Measurements from ENCODE around the gene ACAD11. TPM values are rescaled to one million over a fixed set of nuclear protein-coding genes. Genes with fewer than 3 reads are reported as not detected.

The ACAD11 gene
- total and polyA plus RNA-seq, 12 donors: 7.6 to 31.2 (median 22.2) TPM

DNA sequence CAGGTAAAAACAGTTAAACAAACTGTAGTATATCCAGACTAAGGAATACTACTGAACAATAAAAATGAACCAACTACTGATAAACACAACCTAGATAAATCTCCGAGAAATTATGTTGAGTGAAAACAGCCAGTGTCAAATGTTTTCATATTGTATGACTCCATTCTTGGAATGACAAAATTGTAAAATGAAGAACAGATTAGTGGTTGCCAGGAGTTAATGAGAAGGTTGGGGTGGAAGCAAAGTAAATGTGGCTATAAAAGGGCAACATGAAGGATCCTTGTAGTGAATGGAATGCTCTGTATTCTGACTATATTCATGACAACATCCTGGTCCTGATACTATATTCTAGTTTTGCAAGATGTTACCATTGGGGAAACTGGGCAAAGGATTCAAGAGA lies 90.0 kb downstream of the ACAD11 start:
- intact Hi-C loops (cut with DNase I): no loop called here
- DNase-seq (no peak), ATAC-seq (peak in 6 of 8 donors; percentile 17 to 66 (median 46))
- 42 to 44% methylated on average over 1 of the region's 1 CpG for WGBS, 2 donors
- TF ChIP-seq, protein P1, sequence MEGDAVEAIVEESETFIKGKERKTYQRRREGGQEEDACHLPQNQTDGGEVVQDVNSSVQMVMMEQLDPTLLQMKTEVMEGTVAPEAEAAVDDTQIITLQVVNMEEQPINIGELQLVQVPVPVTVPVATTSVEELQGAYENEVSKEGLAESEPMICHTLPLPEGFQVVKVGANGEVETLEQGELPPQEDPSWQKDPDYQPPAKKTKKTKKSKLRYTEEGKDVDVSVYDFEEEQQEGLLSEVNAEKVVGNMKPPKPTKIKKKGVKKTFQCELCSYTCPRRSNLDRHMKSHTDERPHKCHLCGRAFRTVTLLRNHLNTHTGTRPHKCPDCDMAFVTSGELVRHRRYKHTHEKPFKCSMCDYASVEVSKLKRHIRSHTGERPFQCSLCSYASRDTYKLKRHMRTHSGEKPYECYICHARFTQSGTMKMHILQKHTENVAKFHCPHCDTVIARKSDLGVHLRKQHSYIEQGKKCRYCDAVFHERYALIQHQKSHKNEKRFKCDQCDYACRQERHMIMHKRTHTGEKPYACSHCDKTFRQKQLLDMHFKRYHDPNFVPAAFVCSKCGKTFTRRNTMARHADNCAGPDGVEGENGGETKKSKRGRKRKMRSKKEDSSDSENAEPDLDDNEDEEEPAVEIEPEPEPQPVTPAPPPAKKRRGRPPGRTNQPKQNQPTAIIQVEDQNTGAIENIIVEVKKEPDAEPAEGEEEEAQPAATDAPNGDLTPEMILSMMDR (IDR thresholded peaks at IDR 0.05): no peak
- H3K27me3 ChIP-seq: no peaks in the 10 kb centered on the region
- peaks cover 0 to 8% (median 0%) of the 10 kb centered on the region in 11 donors for H3K9me3 ChIP-seq
- H3K27ac ChIP-seq: peak overlapping the region in 7 of 10 donors; percentile 16 to 59 (median 36)
- H3K36me3 ChIP-seq: peaks cover 0 to 42% (median 4%) of the 10 kb centered on the region in 9 donors
- H3K4me3 ChIP-seq: no peak overlapping the region
- H3K4me1 ChIP-seq: peaks cover 0 to 15% (median 0%) of the 10 kb centered on the region in 9 donors

DNA sequence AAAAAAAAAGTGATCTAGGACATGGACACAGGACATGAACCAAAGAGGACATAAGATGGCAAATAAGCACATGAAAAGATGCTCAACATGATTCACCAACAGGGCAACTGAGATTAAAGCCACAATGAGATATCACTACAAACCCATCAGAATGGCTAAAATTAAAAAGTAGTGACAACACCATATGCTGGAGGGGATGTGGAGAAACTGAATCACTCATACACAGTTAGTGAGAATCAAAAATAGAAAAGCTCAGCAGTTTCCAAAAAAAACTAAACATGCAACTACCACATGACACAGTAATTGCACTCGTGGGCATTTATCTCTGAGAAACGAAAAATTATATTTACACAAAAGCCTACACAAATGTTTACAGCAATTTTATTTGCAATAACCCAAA lies 90.5 kb downstream of the ACAD11 start:
- Histone ChIP-seq H3K4me3 (no peak overlapping the region), H3K27me3 (no peaks in the 10 kb centered on the region), H3K27ac (peak overlapping the region in 6 of 10 donors; percentile 16 to 59 (median 35)), H3K4me1 (peaks cover 0 to 12% (median 0%) of the 10 kb centered on the region in 9 donors), H3K36me3 (peaks cover 0 to 38% (median 4%) of the 10 kb centered on the region in 9 donors), H3K9me3 (peaks cover 0 to 8% (median 0%) of the 10 kb centered on the region in 11 donors)
- TF ChIP-seq, protein P1 (IDR thresholded peaks at IDR 0.05): no peak
- DNase-seq: no peak
- peak in 5 of 8 donors; percentile 59 to 76 (median 66) for ATAC-seq
- intact Hi-C loops (cut with DNase I): no loop called here
- WGBS, 2 donors: 43 to 45% methylated on average over 2 of the region's 2 CpGs

DNA sequence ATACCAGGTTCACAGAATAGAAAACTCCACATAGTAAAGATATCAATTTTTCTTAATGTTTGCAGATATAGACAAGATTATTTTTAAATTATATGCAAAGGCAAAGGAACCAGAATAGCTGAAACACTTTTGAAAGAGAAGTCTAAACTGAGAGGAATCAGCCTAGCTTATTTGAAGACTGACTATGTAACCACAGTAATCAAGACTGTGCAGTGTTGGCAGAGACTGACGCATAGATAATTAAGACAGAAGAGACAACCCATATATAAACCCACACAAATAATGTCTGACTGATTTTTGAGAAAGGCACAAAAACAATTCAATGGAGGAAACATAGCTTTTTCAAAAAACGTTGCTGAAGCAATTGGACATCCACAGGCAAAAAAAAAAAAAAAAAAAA lies 91.2 kb downstream of the ACAD11 start:
- ATAC-seq (no peak), DNase-seq (no peak)
- peaks cover 0 to 32% (median 0%) of the 10 kb centered on the region in 9 donors for H3K36me3 ChIP-seq
- H3K27me3 ChIP-seq: no peaks in the 10 kb centered on the region
- peak overlapping the region in 4 of 10 donors; percentile 16 to 59 (median 35) for H3K27ac ChIP-seq
- peaks cover 0 to 8% (median 0%) of the 10 kb centered on the region in 11 donors for H3K9me3 ChIP-seq
- TF ChIP-seq, protein P1 (IDR thresholded peaks at IDR 0.05): no peak
- 79% methylated on average over 2 of the region's 2 CpGs for WGBS, 2 donors
- H3K4me1 ChIP-seq: peaks cover 0 to 12% (median 0%) of the 10 kb centered on the region in 9 donors
- no peak overlapping the region for H3K4me3 ChIP-seq
- intact Hi-C loops (cut with DNase I): no loop called here

DNA sequence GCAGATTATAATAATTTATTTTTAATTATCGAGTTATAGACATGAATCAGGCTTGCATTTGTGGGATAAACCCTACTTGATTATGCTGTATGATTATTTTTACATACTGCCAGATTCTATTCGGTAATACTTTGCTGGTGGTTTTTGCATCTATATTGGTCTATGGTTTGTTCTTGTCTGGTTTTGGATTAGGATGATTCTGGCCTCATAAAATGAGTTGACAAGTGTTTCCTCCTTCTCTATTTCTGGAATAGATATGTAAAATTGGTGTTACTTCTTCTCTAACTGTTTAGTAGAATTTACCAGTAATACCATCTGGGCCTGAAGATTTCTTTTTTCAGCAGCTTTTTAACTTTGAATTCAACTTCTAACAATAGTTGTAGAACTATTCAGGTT lies 95.5 kb downstream of the ACAD11 start:
- H3K27ac ChIP-seq: no peak overlapping the region
- TF ChIP-seq, protein P1 (IDR thresholded peaks at IDR 0.05): no peak
- H3K9me3 ChIP-seq: no peaks in the 10 kb centered on the region
- WGBS, 2 donors: 88 to 93% methylated on average over 2 of the region's 2 CpGs
- no peak for ATAC-seq
- no peak for DNase-seq
- peaks cover 0 to 5% (median 0%) of the 10 kb centered on the region in 9 donors for H3K4me1 ChIP-seq
- intact Hi-C loops (cut with DNase I): no loop called here
- H3K36me3 ChIP-seq: peaks cover 0 to 24% (median 3%) of the 10 kb centered on the region in 9 donors
- no peaks in the 10 kb centered on the region for H3K27me3 ChIP-seq
- no peak overlapping the region for H3K4me3 ChIP-seq
